ENCODE results near the gene FRMPD3. TPM values are rescaled to one million over a fixed set of nuclear protein-coding genes. Genes with fewer than 3 reads are reported as not detected.
A peak's percentile ranks its signal among the peaks of the same experiment; 100 is the strongest.

Gene FRMPD3
- total RNA-seq: under 1 TPM in 3 of 4 donors, not detected in 1; under 0.01 to 0.75 (median 0.16) TPM

DNA sequence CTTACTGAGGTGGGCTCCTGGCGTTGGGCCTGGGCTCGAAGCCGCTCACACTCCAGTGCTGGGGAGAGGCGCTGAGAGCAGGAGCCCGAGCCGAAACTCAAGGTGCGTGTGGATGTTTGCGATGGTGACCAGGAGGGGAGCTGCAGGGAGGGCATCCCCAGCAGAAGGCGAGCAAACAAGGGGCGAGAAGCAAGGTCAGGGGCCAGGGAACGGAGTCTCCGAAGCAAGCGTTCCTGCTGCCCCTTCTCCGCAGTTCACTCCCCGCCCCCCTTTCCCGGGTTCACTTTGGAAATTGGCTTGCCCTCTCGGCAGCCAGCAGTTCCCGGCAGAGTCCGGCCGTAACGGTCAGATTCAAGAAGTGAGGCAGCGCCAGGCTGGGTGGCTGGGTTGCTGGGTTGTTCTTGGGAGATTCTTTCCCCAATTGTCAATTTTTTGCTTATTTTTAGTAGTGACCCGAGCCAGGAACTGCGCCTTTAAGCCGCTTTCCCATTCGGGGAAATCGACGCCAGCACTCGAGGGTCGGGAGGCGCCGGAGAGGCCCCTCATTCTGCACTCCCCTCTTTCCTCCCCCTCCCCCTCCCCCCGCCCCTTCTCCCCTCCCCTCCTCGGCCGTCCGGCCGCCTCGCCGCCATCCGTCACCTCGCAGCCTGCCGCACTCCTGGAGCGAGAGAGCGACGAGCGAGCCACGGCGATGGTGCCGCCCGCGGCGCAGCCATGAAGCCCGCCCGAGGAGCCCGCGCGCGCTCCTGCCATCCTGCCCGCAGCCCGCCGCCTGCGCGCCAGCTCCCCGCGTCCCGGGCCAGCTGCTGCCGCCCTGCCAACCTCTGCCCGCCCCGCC lies at the start of gene FRMPD3:
TSS of gene FRMPD3 (plus strand) at position 655 of the 838 bp plus-strand sequence. CDS start 76,937 bp downstream, outside the sequence.
- Histone ChIP-seq H3K4me1 (peaks cover 0 to 6% (median 0%) of the 10 kb centered on the region in 4 donors), H3K9me3 (no peaks in the 10 kb centered on the region), H3K4me3 (peak within 1 kb of the TSS in 3 of 4 donors; percentile 23 to 49 (median 31)), H3K36me3 (no peaks in the 10 kb centered on the region), H3K27ac (no peak within 1 kb of the TSS), H3K27me3 (peaks cover 13% of the 10 kb centered on the region)
- intact Hi-C loops (cut with DNase I; ENCODE audit: low total_unique reads): no loop called here
- in situ Hi-C loops (cut with MboI; ENCODE audit: low pct_ligation_motif_present in 1 of 4, low pct_unique_long_range_greater_than_20kb in 1 of 4, low sequenced_read_pairs in 3 of 4): no loop called here
- 27% methylated on average over 59 of the region's 69 CpGs; no CpG with 5 or more reads in 1 of the 2 donors for WGBS, 2 donors (ENCODE audit: low coverage in 1 of 2)
- TF ChIP-seq EP300 (IDR thresholded peaks at IDR 0.05; ENCODE audit: low read depth): no peak
- DNase-seq: no peak

DNA sequence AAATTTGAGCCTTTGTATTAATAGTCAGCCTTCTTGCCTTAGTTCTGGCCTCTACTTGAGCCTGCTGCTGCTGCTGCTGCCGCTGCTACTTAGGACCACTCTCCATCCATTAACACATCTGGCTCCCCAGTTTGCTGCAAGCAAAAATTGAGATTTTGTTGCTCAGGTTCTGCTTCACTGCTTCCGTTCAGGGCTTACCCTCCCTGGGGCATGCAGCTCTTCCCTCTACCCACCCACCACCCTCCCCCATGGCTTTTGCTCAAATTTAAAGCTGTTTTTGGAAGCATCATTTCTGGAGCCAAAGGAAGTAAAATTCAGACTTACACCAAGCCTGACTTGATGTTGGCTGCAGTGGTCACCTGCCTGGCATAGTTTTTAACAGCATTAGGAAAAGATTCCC lies 28.9 kb upstream of the FRMPD3 start:
- H3K9me3 ChIP-seq: no peaks in the 10 kb centered on the region
- H3K36me3 ChIP-seq: no peaks in the 10 kb centered on the region
- no peak overlapping the region for H3K27ac ChIP-seq
- no peaks in the 10 kb centered on the region for H3K4me1 ChIP-seq
- 75% methylated on average over 2 of the region's 2 CpGs; no CpG with 5 or more reads in 1 of the 2 donors for WGBS, 2 donors (ENCODE audit: low coverage in 1 of 2)
- in situ Hi-C loops (cut with MboI; ENCODE audit: low pct_ligation_motif_present in 1 of 4, low pct_unique_long_range_greater_than_20kb in 1 of 4, low sequenced_read_pairs in 3 of 4) (no loop called here), intact Hi-C loops (cut with DNase I; ENCODE audit: low total_unique reads) (no loop called here)
- H3K4me3 ChIP-seq: no peak overlapping the region
- DNase-seq: no peak
- H3K27me3 ChIP-seq: no peaks in the 10 kb centered on the region
- TF ChIP-seq POLR2A (IDR thresholded peaks at IDR 0.05) (no peak), EP300 (IDR thresholded peaks at IDR 0.05; ENCODE audit: low read depth) (no peak), POLR2AphosphoS5 (IDR thresholded peaks at IDR 0.05) (no peak)
- TF ChIP-seq, protein P1, sequence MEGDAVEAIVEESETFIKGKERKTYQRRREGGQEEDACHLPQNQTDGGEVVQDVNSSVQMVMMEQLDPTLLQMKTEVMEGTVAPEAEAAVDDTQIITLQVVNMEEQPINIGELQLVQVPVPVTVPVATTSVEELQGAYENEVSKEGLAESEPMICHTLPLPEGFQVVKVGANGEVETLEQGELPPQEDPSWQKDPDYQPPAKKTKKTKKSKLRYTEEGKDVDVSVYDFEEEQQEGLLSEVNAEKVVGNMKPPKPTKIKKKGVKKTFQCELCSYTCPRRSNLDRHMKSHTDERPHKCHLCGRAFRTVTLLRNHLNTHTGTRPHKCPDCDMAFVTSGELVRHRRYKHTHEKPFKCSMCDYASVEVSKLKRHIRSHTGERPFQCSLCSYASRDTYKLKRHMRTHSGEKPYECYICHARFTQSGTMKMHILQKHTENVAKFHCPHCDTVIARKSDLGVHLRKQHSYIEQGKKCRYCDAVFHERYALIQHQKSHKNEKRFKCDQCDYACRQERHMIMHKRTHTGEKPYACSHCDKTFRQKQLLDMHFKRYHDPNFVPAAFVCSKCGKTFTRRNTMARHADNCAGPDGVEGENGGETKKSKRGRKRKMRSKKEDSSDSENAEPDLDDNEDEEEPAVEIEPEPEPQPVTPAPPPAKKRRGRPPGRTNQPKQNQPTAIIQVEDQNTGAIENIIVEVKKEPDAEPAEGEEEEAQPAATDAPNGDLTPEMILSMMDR (IDR thresholded peaks at IDR 0.05): no peak

DNA sequence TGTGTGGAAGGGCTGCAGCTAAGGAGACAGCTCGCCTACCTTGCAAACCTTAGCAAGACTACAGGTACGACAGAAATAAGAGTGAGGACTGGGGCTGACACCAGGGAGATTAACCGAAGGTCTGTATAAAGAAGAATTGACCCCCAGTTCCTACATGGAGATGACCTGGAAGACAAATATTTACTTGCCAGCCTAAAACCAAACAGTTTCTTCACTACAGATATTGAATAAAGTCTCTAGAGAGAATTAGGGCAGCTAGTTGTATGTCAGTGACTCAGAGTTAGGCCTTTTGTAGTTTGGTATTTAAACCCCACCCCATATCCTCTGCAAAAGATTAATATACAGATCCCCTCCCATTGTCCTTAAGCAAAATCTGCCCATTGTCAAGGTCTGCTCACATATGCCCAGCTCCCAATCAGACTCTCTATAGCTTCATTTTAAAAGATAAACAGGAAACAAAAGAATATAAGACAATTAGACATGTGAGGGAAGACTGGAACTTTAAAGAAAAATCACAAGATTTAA lies 28.1 kb upstream of the FRMPD3 start:
- Histone ChIP-seq H3K27ac (no peak overlapping the region), H3K9me3 (no peaks in the 10 kb centered on the region), H3K36me3 (no peaks in the 10 kb centered on the region), H3K4me3 (no peak overlapping the region), H3K27me3 (no peaks in the 10 kb centered on the region), H3K4me1 (no peaks in the 10 kb centered on the region)
- 66 to 74% methylated on average over 2 to 3 of the region's 3 CpGs for WGBS, 2 donors (ENCODE audit: low coverage in 1 of 2)
- in situ Hi-C loops (cut with MboI; ENCODE audit: low pct_ligation_motif_present in 1 of 4, low pct_unique_long_range_greater_than_20kb in 1 of 4, low sequenced_read_pairs in 3 of 4): no loop called here
- intact Hi-C loops (cut with DNase I; ENCODE audit: low total_unique reads): no loop called here
- no peak for DNase-seq
- TF ChIP-seq POLR2AphosphoS5 (IDR thresholded peaks at IDR 0.05): no peak
- TF ChIP-seq POLR2A (IDR thresholded peaks at IDR 0.05): no peak
- TF ChIP-seq, protein P1 (IDR thresholded peaks at IDR 0.05): no peak
- no peak for TF ChIP-seq EP300 (IDR thresholded peaks at IDR 0.05; ENCODE audit: low read depth)

DNA sequence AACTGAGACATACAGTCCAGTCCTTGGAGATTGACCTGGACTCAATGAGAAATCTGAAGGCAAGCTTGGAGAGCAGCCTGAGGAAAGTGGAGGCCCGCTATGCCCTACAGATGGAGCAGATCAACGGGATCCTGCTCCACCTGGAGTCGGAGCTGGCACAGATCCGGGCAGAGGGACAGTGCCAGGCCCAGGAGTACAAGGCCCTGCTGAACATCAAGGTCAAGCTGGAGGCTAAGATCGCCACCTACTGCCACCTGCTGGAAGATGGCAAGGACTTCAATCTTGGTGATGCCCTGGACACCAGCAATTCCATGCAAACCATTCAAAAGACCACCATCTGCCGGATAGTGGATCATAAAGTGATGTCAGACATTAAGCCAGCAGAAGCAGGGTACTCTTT lies 20.4 kb upstream of the FRMPD3 start:
- DNase-seq: peak; percentile 34
- no peak for TF ChIP-seq POLR2A (IDR thresholded peaks at IDR 0.05)
- TF ChIP-seq, protein P1 (IDR thresholded peaks at IDR 0.05): peak in 3 of 5 experiments; percentile 13 to 27 (median 21)
- no peaks in the 10 kb centered on the region for H3K9me3 ChIP-seq
- H3K27ac ChIP-seq: no peak overlapping the region
- no peaks in the 10 kb centered on the region for H3K4me1 ChIP-seq
- intact Hi-C loops (cut with DNase I; ENCODE audit: low total_unique reads) (no loop called here), in situ Hi-C loops (cut with MboI; ENCODE audit: low pct_ligation_motif_present in 1 of 4, low pct_unique_long_range_greater_than_20kb in 1 of 4, low sequenced_read_pairs in 3 of 4) (no loop called here)
- H3K4me3 ChIP-seq: no peak overlapping the region
- H3K36me3 ChIP-seq: no peaks in the 10 kb centered on the region
- no peaks in the 10 kb centered on the region for H3K27me3 ChIP-seq
- WGBS, 2 donors (ENCODE audit: low coverage in 1 of 2): 47% methylated on average over 6 of the region's 6 CpGs; no CpG with 5 or more reads in 1 of the 2 donors

All from transverse colon (tissue), 4 donors.